CD4-positive, alpha-beta T cell treated with Interleukin-4 for 1 hour (primary cell): Measurements from ENCODE around the gene SERP2.
"Not testable (repeated sequence)": the region's sequence is repeated elsewhere in the genome, so short reads cannot be mapped to it uniquely, and the experiment has no call there.

ENCODE experiments used
- DNase-seq, 2 donors: peaks; one replicate each; pipeline ENCODE4 v3.0.0-alpha.2; 2020 to 2022

SERP2 gene

DNA sequence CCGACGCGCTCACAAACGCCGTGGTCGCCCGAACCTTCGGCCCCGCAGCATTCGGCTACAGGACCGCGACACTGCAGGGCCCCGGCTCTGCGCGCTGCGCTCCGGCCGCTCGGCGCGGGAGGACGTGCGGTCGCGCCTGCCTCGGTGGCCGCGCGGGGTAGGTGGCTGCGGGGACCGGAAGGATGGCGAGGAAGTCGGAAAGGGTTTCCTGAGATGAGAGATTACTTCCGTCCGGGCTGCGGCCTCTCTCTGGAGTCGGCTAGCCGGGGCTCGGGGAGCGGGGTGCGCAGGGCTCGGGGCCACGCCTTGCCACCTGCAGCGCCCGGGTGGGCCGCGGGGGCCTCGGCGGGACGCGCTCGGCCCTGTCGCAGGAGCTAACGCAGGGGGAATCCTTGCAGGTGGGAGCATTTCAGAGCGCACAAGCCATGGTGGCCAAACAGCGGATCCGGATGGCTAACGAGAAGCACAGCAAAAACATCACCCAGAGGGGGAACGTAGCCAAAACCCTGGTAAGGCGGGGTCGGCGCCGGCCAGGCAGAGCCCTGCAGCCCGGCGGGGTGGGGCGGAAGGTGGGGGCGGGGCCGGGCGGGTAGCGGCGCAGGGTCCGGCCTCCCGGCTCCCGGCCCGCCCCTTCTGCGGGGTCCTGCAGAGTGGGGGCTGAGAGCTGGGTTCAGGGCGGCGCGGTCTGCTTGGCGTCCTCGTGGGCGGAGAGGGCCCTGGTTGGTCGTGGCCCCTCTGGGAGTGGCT is at the start of gene SERP2:
Gene SERP2 (plus strand): TSS at position 224 of the 747 bp plus-strand sequence. CDS start 202 bp downstream, at position 426.
- no peak for DNase-seq

GRCh38 chr13:44326961-44327360 is 46.7 kb upstream of the SERP2 start:
- DNase-seq = no peak

GRCh38 chr13:44329041-44329440 is 44.6 kb upstream of the SERP2 start:
- not testable (repeated sequence) for DNase-seq

GRCh38 chr13:44329909-44330545 is 43.6 kb upstream of the SERP2 start:
- DNase-seq = no peak

DNA sequence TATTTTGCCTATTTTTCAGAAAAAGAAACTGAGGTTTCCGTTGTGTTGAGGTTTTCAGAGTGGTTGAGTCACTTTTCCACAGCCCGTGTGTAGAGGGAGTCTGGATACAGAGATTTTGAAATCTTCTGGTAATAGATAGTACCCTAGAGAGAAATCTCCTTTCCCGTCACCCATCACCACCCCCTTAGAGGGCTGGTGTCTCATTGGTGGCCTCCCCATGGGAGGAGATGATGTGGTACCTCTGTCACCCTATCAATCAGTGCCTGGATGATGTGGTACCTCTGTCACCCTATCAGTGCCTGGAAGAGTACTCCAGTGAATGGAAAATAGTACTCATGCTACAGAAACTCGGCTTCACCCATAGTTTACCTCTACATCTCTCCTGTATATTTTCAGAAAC is 42.2 kb upstream of the SERP2 start:
- DNase-seq = no peak

DNA sequence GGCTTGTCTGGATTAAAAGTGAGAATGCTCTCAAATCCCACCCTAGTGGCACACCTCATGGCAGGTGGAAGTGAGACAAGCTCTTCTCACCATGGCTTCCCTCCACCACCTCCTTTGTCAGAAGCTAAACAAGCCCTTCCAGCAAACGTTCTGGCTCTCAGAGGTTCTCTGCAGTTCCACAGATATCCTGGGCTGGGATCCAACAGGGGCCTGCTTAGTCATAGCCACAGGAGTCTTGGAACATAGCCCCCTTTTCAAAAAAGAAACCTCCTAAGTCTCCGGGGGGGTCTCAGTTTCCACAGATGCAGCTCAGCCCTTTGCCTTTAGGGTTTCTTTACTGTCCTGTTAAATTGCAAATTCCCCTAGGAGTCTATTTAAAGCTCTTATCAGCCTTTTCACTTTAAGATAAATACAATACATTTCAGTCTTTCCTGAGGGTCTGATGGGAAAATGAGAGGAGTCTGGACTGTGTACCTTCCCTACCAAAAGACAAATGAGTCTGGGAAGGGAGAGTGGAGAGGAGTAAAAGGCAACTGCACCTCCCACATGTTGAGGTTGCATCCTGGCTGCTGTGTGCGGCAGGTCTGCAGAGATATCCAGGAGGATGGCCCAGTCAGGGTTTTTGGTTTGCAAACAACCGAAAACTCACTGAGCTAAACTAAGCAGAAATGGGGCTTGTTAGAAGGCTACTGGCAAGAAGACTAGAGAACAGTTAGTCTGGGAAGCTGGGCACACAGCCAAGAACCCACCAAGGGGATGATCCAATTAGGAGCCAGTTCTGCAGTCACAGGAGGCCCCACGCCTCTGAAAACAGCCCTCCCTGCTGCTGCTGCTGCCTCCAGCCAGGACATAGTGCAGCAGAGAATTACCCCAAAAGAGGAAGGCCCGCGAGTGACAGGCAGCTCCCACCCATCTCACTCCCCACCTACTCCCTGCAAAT is 41.4 kb upstream of the SERP2 start:
- no peak for DNase-seq

- no peak for DNase-seq
These were observed 39.5 kb upstream of the SERP2 start for GRCh38 chr13:44333950-44334655.

GRCh38 chr13:44334751-44335150 is 38.9 kb upstream of the SERP2 start:
- no peak for DNase-seq

DNA sequence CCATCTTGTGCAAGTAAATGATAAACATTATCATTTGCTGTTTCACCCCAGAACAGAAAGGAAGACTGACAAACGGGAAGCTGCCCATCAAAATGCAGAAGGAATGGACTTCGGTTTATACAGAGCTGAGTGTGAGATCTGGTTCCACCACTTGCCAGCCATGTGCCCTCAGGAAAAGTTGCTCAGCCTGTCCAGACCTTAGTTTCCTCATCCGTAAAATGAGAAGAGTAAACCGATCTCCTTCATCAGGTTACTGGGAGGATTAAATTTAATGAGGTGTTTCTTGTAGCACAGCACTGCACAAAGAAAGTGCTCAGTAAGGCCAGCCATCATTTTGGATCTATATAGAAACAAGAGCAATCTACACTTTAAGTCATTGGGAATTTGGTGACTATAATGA is 36.7 kb upstream of the SERP2 start:
- DNase-seq = no peak

DNA sequence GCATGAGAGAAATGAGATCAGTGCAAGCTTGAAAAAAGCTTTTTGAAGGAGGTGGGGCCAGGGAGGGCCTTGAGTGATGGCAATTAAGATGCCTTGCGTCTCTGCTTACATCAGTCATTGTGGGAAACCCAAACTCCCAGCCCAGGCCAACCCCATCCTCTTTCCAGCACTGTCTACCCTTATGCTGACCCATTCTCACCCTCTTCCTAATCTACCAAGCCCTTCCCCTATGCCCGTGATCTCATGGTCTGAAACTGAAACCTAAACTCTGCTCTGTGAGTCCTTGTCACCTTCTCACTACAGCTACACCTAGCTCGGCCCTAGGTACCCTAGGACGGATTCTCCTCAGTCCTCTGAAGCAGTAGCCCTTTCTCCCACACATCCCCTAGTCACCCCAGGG is 36.0 kb upstream of the SERP2 start:
- no peak for DNase-seq

GRCh38 chr13:44340508-44340907 is 33.1 kb upstream of the SERP2 start:
- no peak for DNase-seq

DNA sequence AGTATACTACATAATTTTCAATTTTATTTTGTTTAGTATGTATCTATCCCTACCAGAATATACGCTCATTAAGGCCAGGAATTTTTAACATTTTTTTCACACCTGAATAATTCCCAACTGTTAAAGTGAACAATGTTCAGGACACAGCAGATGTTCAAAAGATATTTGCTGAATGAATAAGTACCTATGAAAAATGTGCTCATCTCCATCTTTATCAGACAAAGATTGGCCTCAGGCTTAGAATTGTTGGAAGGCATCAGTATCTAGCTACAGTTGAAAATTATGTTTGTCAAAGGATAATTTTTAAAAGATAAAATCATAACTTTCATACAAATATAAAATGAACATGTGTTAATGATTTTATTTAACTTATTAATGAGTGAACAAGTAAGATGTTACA is 30.9 kb upstream of the SERP2 start:
- no peak for DNase-seq

DNA sequence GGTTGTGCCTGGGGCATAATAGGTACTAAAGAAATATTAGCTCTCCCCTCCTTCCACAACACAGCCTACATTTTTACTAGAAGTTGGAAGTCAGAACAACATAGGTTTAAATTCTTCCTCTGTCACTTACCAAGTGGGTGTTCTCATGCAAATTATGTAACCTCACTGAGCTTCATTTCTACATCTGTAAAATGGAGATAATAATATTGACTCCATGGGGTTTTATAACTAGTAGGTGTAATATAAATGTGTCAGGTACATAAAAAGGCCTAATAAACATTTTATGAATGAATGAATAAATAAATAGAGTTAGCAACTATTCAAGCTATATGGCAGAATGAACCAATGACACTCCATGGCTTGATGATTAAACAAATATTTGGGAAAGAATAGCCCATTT is 27.1 kb upstream of the SERP2 start:
- DNase-seq = no peak

GRCh38 chr13:44347301-44347700 is 26.3 kb upstream of the SERP2 start:
- no peak for DNase-seq

DNA sequence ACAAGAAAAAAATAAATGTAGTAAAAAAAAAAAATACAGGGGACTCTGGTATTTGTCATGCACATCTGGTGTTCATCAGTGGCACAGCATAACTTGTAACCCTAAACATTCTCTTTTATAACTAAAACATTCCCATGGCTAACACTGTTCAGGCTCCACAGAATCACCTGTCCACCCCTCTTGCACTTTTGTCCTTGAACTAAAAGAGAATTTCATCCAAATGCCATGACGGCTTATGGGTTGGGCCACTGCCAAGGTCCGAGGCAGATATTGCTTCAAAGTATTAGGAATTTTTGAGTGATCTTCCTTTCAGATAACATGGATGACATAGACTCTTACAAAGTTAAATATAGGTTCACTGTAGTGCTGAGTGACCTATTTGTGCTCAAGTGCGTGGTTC is 25.7 kb upstream of the SERP2 start:
- no peak for DNase-seq

DNA sequence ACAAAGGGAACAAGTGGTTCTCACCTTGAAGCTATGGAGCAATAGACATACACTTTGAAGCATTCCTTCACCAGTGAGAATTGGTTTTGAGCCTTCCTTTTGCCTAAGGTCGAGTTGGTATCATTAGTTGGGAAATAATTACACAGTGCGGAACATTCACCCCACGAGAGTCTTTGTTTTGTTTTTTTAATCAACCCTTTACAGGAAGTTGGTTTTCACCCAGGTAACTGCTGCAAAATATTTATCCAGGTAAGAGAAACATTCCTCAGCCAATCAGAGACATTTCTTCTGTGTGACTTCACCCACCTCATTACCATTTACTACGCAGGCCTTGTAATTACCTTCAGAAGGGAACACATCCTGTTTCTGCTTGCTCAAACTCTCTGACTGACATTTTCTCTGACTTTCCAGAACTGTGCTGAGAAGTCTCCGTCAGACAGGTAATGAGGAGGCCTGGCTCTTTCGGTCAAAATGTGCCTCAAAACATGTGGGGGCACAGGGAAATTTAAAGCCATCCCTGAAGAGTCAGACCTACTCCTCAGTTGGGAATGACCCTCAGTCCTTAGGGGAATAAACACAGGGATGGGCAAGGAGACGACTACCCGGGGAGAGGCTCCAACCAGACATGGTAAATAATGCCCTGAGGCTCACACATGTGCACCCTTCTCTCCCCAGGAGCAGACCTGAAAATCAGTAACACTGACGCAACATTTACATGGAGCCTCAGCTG is 22.7 kb upstream of the SERP2 start:
- DNase-seq = no peak

DNA sequence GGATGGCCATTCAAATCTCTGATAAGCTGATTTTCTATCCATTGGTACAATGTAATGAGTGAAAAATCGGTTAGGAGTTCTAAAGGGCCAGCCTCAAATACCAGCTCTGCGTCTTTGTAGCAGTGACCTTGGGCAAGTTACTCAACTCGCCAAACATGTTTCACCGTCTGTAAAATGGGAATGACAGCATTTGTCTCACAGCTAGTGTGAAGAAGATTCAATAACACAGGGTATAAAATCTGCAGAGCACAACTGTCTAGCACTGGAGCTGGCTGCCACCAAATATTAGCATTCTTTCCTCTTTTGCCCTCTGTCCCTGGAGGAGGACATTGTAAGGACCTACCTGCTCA is 22.1 kb upstream of the SERP2 start:
- DNase-seq = no peak

DNA sequence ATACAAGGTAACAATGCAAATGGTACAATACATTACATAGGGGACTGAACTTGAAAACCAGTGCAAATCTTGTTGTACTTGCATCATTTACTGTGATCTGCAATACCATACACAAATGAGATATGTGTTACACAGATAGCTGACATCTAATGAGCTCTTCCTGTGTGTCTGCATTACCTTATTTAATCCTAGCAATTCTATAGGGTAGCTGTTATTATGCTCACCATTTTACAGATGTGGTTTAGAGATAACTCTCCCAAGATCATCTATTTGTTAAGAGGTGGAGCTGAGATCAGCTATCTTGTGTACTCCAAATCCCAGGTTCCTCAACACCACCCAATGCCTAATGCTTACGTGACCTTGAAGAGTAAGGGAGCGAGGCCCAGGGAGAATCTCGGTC is 21.4 kb upstream of the SERP2 start:
- peak in 1 of 2 donors; percentile 7 for DNase-seq

GRCh38 chr13:44352671-44353070 is 21.0 kb upstream of the SERP2 start:
- peak in 1 of 2 donors; percentile 9 for DNase-seq

GRCh38 chr13:44354331-44354730 is 19.3 kb upstream of the SERP2 start:
- DNase-seq = no peak

GRCh38 chr13:44354884-44355283 is 18.7 kb upstream of the SERP2 start:
- no peak for DNase-seq

DNA sequence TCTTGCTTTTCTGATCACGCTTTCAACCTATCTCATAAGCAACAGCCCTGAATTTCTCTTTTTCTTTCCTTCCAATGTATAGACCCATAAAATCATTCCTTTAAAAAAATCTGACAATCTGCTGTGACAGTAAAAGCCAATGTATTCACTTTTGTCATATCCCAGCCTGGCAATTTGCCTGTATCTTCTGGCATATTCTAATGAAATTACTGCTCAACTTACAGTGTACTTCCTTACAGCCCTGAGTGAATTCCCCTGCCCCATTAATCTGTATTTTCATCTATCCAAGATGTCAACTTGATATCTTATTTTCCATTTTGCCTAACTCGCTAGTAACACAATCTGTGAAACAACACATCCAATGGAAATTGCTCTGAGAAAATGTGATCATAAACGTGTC is 18.0 kb upstream of the SERP2 start:
- DNase-seq = no peak
